ENCODE data around the gene ARPC5L.

- TF ChIP-seq CTCF (IDR thresholded peaks at IDR 0.05; ENCODE audit: poor library complexity), result no peak
- TF ChIP-seq EZH2phosphoT487 (IDR thresholded peaks at IDR 0.05; ENCODE audit: low read depth, severe bottlenecking, unreplicated experiment), result no peak
- no peak for TF ChIP-seq EZH2 (IDR thresholded peaks at IDR 0.05; ENCODE audit: borderline replicate concordance)
Measured at GRCh38 chr9:124887832-124888231, 25.9 kb downstream of the ARPC5L start.
